ENCODE results near the gene AGPAT3. TPM values are rescaled to one million over a fixed set of nuclear protein-coding genes. Genes with fewer than 3 reads are reported as not detected.

Gene AGPAT3
- total and polyA plus RNA-seq, 2 donors (not counting 3 experiments of a cell fraction or from before 2014, with no cell fraction given) = 39.9 to 76.7 TPM

GRCh38 chr21:43849532-43850299 is 15.3 kb upstream of the AGPAT3 start:
- FAIRE-seq (no peak), DNase-seq (ENCODE audit: low read depth, low spot score) (no peak)
- Histone ChIP-seq H3K9me1 (replicated peaks; ENCODE audit: control insufficient read depth, extremely low read depth, insufficient read depth, low read length) (no peaks in the 10 kb centered on the region), H3K27ac (ENCODE audit: insufficient read depth, low read depth, low read length) (no peak overlapping the region), H3K27me3 (ENCODE audit: control insufficient read depth in 2 of 2, insufficient read depth in 2 of 2, low read length in 2 of 2) (no peaks in the 10 kb centered on the region), H3K79me2 (ENCODE audit: control insufficient read depth, insufficient read depth, low read length) (no peaks in the 10 kb centered on the region), H3K9me3 (replicated peaks; ENCODE audit: control insufficient read depth, insufficient read depth, low read length) (no peaks in the 10 kb centered on the region), H3K4me1 (ENCODE audit: control insufficient read depth, extremely low read depth, insufficient read depth, low read length) (no peaks in the 10 kb centered on the region), H3K36me3 (ENCODE audit: control insufficient read depth in 2 of 2, extremely low read depth in 1 of 2, insufficient read depth in 2 of 2, low read length in 2 of 2) (no peaks in the 10 kb centered on the region), H3K9ac (replicated peaks; ENCODE audit: extremely low read depth, insufficient read depth, low read length) (no peak overlapping the region), H3K4me2 (ENCODE audit: insufficient read depth, low read length) (no peak overlapping the region), H2AFZ (ENCODE audit: low read depth, low read length) (no peak overlapping the region), H4K20me1 (replicated peaks; ENCODE audit: control insufficient read depth, extremely low read depth, insufficient read depth, low read length) (no peaks in the 10 kb centered on the region), H3K4me3 (replicated peaks in 1 of 3; ENCODE audit: insufficient read depth in 1 of 3, low read depth in 1 of 3, low read length in 3 of 3) (no peak overlapping the region)
- intact Hi-C loops (cut with micrococcal nuclease) = no loop called here
- no TSS peak for BruUV-seq (replicated peaks)
- POLR2A ChIA-PET = no interaction called here
- CTCF ChIA-PET = interaction anchor here (1.3 kb wide), 1 partner anchor 18 kb away, joined by 5 read pairs; no protein-coding TSS in a partner anchor
- dilution Hi-C loops (cut with MboI; ENCODE audit: extremely low pct_ligation_motif_present, low sequenced_read_pairs) = no loop called here
- TF ChIP-seq MAX (IDR thresholded peaks at IDR 0.05; ENCODE audit: insufficient read depth, insufficient read length) (no peak), MYC (IDR thresholded peaks at IDR 0.05; ENCODE audit: low read depth, low read length) (no peak), GATA2 (IDR thresholded peaks at IDR 0.05; ENCODE audit: insufficient read depth, insufficient read length, low read depth, low read length) (no peak), POLR2AphosphoS5 (IDR thresholded peaks at IDR 0.05; ENCODE audit: insufficient read depth, low read depth, low read length) (no peak), CTCF (IDR thresholded peaks at IDR 0.05; ENCODE audit: extremely low read depth in 1 of 2, insufficient read depth in 1 of 2, low read depth in 1 of 2, low read length in 2 of 2) (no peak), EZH2 (IDR thresholded peaks at IDR 0.05; ENCODE audit: borderline replicate concordance, low read depth, low read length, severe bottlenecking) (no peak), POLR2A (IDR thresholded peaks at IDR 0.05; ENCODE audit: low read depth, low read length) (no peak), JUN (IDR thresholded peaks at IDR 0.05; ENCODE audit: borderline replicate concordance, insufficient read depth, insufficient read length, low read depth) (no peak), FOS (IDR thresholded peaks at IDR 0.05; ENCODE audit: borderline replicate concordance, insufficient read depth, low read length) (no peak)
